Body of pancreas (tissue), 4 donors: Measurements from ENCODE around the gene UHRF2. TPM values are rescaled to one million over a fixed set of nuclear protein-coding genes. Genes with fewer than 3 reads are reported as not detected.
"Not testable (repeated sequence)": the region's sequence is repeated elsewhere in the genome, so short reads cannot be mapped to it uniquely, and the experiment has no call there.

Experiments
- ATAC-seq: fragments of 150-250 bp; one replicate; pipeline ENCODE4 v1.9.1; 2016
- DNase-seq, 4 donors: peaks; one replicate each; pipeline ENCODE4 v3.0.0-alpha.2; 2019
- H3K27ac ChIP-seq, 4 donors: fragments of 200-600 bp; sonication (generic); 1 replicate in 3 of 4; 2 replicates in 1 of 4; pipeline versions ENCODE4 v1.5.1 to v1.6.1; 2016 to 2019; ENCODE audit warnings: mild to moderate bottlenecking in 1 of 4, mixed read lengths in 1 of 4, moderate library complexity in 1 of 4
- H3K27me3 ChIP-seq, 2 donors: fragments of 200-600 bp; sonication (generic); one replicate each; pipeline ENCODE4 v1.6.0; 2016; ENCODE audit warnings: mild to moderate bottlenecking in 1 of 2
- H3K36me3 ChIP-seq, 2 donors: fragments of 200-600 bp; sonication (generic); replicated peaks in 1 of 2; 2 replicates each; pipeline ENCODE4 v1.5.1; 2016; ENCODE audit warnings: low read depth in 2 of 2; ENCODE audit not compliant: insufficient read depth in 1 of 2
- H3K4me1 ChIP-seq: fragments of 200-600 bp; sonication (generic); one replicate; pipeline ENCODE4 v1.6.0; 2016
- H3K4me3 ChIP-seq, 2 donors: fragments of 200-600 bp; sonication (generic); 1 replicate in 1 of 2; 2 replicates in 1 of 2; pipeline ENCODE4 v1.5.1; 2016 to 2019
- H3K9me3 ChIP-seq, 3 donors: fragments of 200-600 bp; sonication (generic); 1 replicate in 2 of 3; 2 replicates in 1 of 3; pipeline ENCODE4 v1.5.1; 2016
- CTCF ChIP-seq, 7 experiments: fragments of 450-650 bp in 4 of 7; fragments of 200-600 bp in 3 of 7; sonication (generic) in 3 of 7; IDR thresholded peaks; one replicate each; pipeline ENCODE4 v1.5.1; 2016 to 2019; ENCODE audit warnings: antibody characterized with exemption in 7 of 7
- POLR2A ChIP-seq, 3 donors: fragments of 450-650 bp; IDR thresholded peaks; one replicate each; pipeline ENCODE4 v1.6.1; 2016; ENCODE audit warnings: antibody characterized with exemption in 3 of 3, mild to moderate bottlenecking in 2 of 3
- WGBS, 2 donors: methylation state at CpG; one replicate each; pipeline ENCODE4 v1.1.5; 2017; 5-methylcytosine and 5-hydroxymethylcytosine counted together
- intact Hi-C: fragments of 100-400 bp; cut with DNase I; formaldehyde crosslinking; loops from one replicate; pipeline ENCODE4 v1.15.1; 2023
- total RNA-seq, 2 donors: library from RNA; depleted of rRNA; stranded (reverse); fragments of >200 nt; gene quantifications; one replicate each; pipeline ENCODE4 v1.1.0, GENCODE V29; 2016

UHRF2 gene
- total RNA-seq, 2 donors from 2014 or later = 52.1 to 69.8 TPM

DNA sequence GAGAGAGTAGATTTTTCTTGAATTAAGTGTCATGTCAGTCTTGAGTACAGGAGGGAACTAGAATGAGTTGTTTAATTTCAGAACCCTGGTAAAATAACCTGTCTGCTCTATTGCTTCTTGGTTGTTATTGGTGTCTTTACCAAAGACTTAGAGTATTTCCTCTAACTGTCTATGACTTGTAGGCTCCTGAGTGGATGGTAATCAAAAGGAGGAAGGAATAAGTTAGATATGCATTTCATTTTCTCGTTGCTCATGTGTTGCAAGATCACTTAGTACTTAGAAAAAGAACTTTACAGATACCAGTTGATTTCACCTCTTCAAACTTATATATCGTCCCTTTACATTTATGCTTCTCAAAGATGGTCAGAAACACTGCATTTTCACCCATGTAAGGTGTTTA lies 31.1 kb downstream of the UHRF2 start:
- WGBS, 2 donors = 57 to 72% methylated on average over 2 of the region's 2 CpGs
- H3K27ac ChIP-seq = no peak overlapping the region

GRCh38 chr9:6449086-6449485 lies 36.1 kb downstream of the UHRF2 start:
- no peak for DNase-seq
- peaks cover 36% of the 10 kb centered on the region for H3K4me1 ChIP-seq
- no peaks in the 10 kb centered on the region for H3K9me3 ChIP-seq
- no peak for ATAC-seq
- intact Hi-C loops = no loop called here
- 80 to 86% methylated on average over 1 of the region's 1 CpG for WGBS, 2 donors
- no peaks in the 10 kb centered on the region for H3K36me3 ChIP-seq
- H3K27ac ChIP-seq = no peak overlapping the region
- no peak for TF ChIP-seq CTCF (IDR thresholded peaks at IDR 0.05)
- no peak for TF ChIP-seq POLR2A (IDR thresholded peaks at IDR 0.05)
- H3K4me3 ChIP-seq = no peak overlapping the region
- no peaks in the 10 kb centered on the region for H3K27me3 ChIP-seq

More for the DNA sequence above, 31.1 kb downstream of the UHRF2 start:
- H3K9me3 ChIP-seq = no peaks in the 10 kb centered on the region
- intact Hi-C loops = no loop called here
- no peak for TF ChIP-seq CTCF (IDR thresholded peaks at IDR 0.05)
- no peak for TF ChIP-seq POLR2A (IDR thresholded peaks at IDR 0.05)
- H3K27me3 ChIP-seq = no peaks in the 10 kb centered on the region
- no peak overlapping the region for H3K4me3 ChIP-seq
- H3K4me1 ChIP-seq = peaks cover 23% of the 10 kb centered on the region
- no peaks in the 10 kb centered on the region for H3K36me3 ChIP-seq
- ATAC-seq (no peak), DNase-seq (no peak)

DNA sequence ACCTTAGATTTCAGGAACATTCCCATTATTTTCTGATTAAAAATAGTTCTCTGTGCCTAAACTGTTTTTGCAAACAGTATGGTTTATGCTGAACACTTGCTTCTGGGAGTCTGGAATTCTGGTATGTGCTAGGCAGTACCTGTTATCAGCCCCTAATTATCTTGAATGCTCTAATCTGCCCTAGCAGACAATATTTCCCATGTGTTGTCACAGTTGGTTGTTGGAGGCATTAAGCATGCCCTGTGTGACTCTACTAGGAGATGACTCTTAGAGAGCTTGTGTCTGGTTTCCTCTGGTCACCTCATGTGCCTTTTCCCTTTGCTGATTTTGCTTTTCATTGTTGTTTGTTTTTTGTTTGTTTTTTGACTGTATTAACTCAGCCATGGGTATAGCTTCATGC lies 36.6 kb downstream of the UHRF2 start:
- intact Hi-C loops = no loop called here
- TF ChIP-seq CTCF (IDR thresholded peaks at IDR 0.05) (no peak), POLR2A (IDR thresholded peaks at IDR 0.05) (no peak)
- Histone ChIP-seq H3K27me3 (no peaks in the 10 kb centered on the region), H3K4me3 (no peak overlapping the region), H3K27ac (no peak overlapping the region), H3K36me3 (no peaks in the 10 kb centered on the region), H3K4me1 (peaks cover 36% of the 10 kb centered on the region), H3K9me3 (no peaks in the 10 kb centered on the region)
- no peak for DNase-seq
- ATAC-seq = no peak

- TF ChIP-seq CTCF (IDR thresholded peaks at IDR 0.05) (no peak), POLR2A (IDR thresholded peaks at IDR 0.05) (no peak)
- no peak overlapping the region for H3K4me3 ChIP-seq
- H3K27me3 ChIP-seq = no peaks in the 10 kb centered on the region
- no peaks in the 10 kb centered on the region for H3K36me3 ChIP-seq
- H3K4me1 ChIP-seq = peaks cover 36% of the 10 kb centered on the region
- no peaks in the 10 kb centered on the region for H3K9me3 ChIP-seq
- 58 to 61% methylated on average over 5 of the region's 5 CpGs for WGBS, 2 donors
- H3K27ac ChIP-seq = no peak overlapping the region
- DNase-seq (no peak), ATAC-seq (no peak)
- intact Hi-C loops = no loop called here
These were observed 37.8 kb downstream of the UHRF2 start for GRCh38 chr9:6450641-6451375.

DNA sequence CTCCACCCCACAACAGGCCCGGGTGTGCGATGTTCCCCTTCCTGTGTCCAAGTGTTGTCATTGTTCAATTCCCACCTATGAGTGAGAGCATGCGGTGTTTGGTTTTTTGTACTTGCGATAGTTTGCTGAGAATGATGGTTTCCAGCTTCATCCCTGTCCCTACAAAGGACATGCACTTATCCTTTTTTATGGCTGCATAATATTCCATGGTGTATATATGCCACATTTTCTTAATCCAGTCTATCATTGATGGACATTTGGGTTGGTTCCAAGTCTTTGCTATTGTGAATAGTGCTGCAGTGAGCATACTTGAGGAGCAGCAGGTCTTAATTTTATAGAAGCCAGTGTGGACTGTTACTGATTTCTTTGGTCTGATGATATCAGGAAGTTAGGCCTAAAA lies 42.3 kb downstream of the UHRF2 start:
- intact Hi-C loops, ATAC-seq, DNase-seq: not testable (repeated sequence)

GRCh38 chr9:6458704-6459103 lies 45.7 kb downstream of the UHRF2 start:
- H3K4me1 ChIP-seq, intact Hi-C loops, DNase-seq, H3K36me3 ChIP-seq, H3K27ac ChIP-seq, H3K9me3 ChIP-seq, H3K4me3 ChIP-seq, ATAC-seq, H3K27me3 ChIP-seq: not testable (repeated sequence)
- WGBS, 2 donors = 91 to 94% methylated on average over 4 of the region's 4 CpGs

More for the DNA sequence above, 42.3 kb downstream of the UHRF2 start:
- H3K9me3 ChIP-seq, H3K27me3 ChIP-seq, H3K4me3 ChIP-seq, H3K4me1 ChIP-seq, H3K27ac ChIP-seq, H3K36me3 ChIP-seq: not testable (repeated sequence)
- WGBS, 2 donors = 97 to 100% methylated on average over 4 of the region's 4 CpGs
